Ovary (tissue), 9 donors: ENCODE data around the gene FOXP1. TPM values are rescaled to one million over a fixed set of nuclear protein-coding genes. Genes with fewer than 3 reads are reported as not detected.

Experiments used
- DNase-seq, 5 donors: peaks; one replicate each; pipeline ENCODE4 v3.0.0-alpha.2; 2019 to 2020
- H3K27ac ChIP-seq, 2 donors: fragments of 200-600 bp; one replicate each; pipeline versions ENCODE4 v1.5.1 to v1.8.0; 2019 to 2022
- H3K27me3 ChIP-seq: fragments of 200-600 bp; one replicate; pipeline ENCODE4 v1.8.0; 2022
- H3K36me3 ChIP-seq: fragments of 200-600 bp; sonication (generic); one replicate; pipeline ENCODE4 v1.5.1; 2019
- H3K4me1 ChIP-seq: one replicate; pipeline ENCODE4 v1.8.1; 2013; ENCODE audit warnings: mild to moderate bottlenecking, moderate library complexity; ENCODE audit not compliant: insufficient read depth
- H3K4me3 ChIP-seq: fragments of 200-600 bp; sonication (generic); one replicate; pipeline ENCODE4 v1.5.1; 2017
- H3K9me3 ChIP-seq, 2 donors: fragments of 200-600 bp in 1 of 2; sonication (generic) in 1 of 2; one replicate each; pipeline versions ENCODE4 v1.5.1 to v1.8.1; 2013 to 2019; ENCODE audit warnings: mild to moderate bottlenecking in 1 of 2, moderate library complexity in 1 of 2
- CTCF ChIP-seq, 3 donors: fragments of 450-650 bp in 2 of 3; fragments of 200-600 bp in 1 of 3; IDR thresholded peaks; one replicate each; pipeline versions ENCODE4 v1.5.1 to v1.8.0; 2016 to 2022; ENCODE audit warnings: antibody characterized with exemption in 3 of 3, mild to moderate bottlenecking in 1 of 3
- EP300 ChIP-seq: sonication (generic); formaldehyde crosslinking; IDR thresholded peaks from one replicate; pipeline ENCODE4 v1.6.1; 2017; ENCODE audit warnings: antibody characterized with exemption
- POLR2A ChIP-seq: fragments of 450-650 bp; IDR thresholded peaks from one replicate; pipeline ENCODE4 v1.6.1; 2017; ENCODE audit warnings: antibody characterized with exemption, mild to moderate bottlenecking, moderate library complexity
- WGBS, 3 donors: extraction: QIAGEN DNeasy Blood & Tissue Kit in 1 of 3; methylation state at CpG; one replicate each; pipeline versions ENCODE4 v1.1.5 to v1.1.7; 2013 to 2017; 5-methylcytosine and 5-hydroxymethylcytosine counted together
- intact Hi-C, 4 donors: fragments of 100-400 bp; cut with DNase I; formaldehyde crosslinking; loops; one replicate each; pipeline versions ENCODE4 v1.11.0 to v1.15.1; 2022 to 2023
- polyA plus RNA-seq, 2 donors: library from polyadenylated mRNA; stranded (reverse); fragments of 200-250 nt in 1 of 2; fragments of 350-450 nt in 1 of 2; fragmentation: Illumina TruSeq in 1 of 2; extraction: RNeasy Lipid Tissue Mini Kit (QIAGEN cat#74804) in 1 of 2; gene quantifications; one replicate each; pipeline ENCODE4 v1.2.3, GENCODE V29; 2013 to 2014
- total RNA-seq, 7 donors: library from RNA; depleted of rRNA in 2 of 7; stranded (reverse); fragments of >200 nt in 2 of 7; fragmentation: NEBNext Ultra II Directional in 3 of 7; extraction: Animal tissue kit (Norgen Biotek cat#: 25700) in 3 of 7; gene quantifications; one replicate each; pipeline versions ENCODE4 v1.1.0 to v1.2.4, GENCODE V29; 2016 to 2023
- donor health status: DM: no; HTN: no; CAD: no; lungs with moderate emphysema.
- donor health status: DM: no; HTN: no; CAD: no.
- donor health status: Bipolar disorder and iron deficiency.
- donor health status: DM: yes; HTN: yes; CAD: no.
- donor health status: DM: no; HTN: no; CAD: no.
- donor health status: DM: yes; HTN: yes; CAD: no.

The FOXP1 gene
- total and polyA plus RNA-seq, 9 donors: 31.7 to 126 (median 114) TPM

- WGBS, 3 donors: 89 to 90% (median 90%) methylated on average over 6 of the region's 6 CpGs
Observed at GRCh38 chr3:71000483-71000882, 583.0 kb downstream of the FOXP1 start.

GRCh38 chr3:70999730-71000129 is 583.8 kb downstream of the FOXP1 start:
- Histone ChIP-seq H3K27ac (no peak overlapping the region), H3K4me3 (no peak overlapping the region), H3K9me3 (no peaks in the 10 kb centered on the region), H3K36me3 (no peaks in the 10 kb centered on the region), H3K4me1 (peaks cover 4% of the 10 kb centered on the region), H3K27me3 (no peaks in the 10 kb centered on the region)
- TF ChIP-seq CTCF (IDR thresholded peaks at IDR 0.05) (no peak), POLR2A (no peak), EP300 (no peak)
- intact Hi-C loops: loop anchor here in 1 of 4 donors (10.0 kb wide), 1 partner anchor 585 kb away; the partner anchor contains the start of gene FOXP1
- DNase-seq: no peak
- 22 to 32% (median 32%) methylated on average over 4 of the region's 4 CpGs for WGBS, 3 donors

More at GRCh38 chr3:71000483-71000882, 583.0 kb downstream of the FOXP1 start:
- Histone ChIP-seq H3K9me3 (no peaks in the 10 kb centered on the region), H3K36me3 (no peaks in the 10 kb centered on the region), H3K27ac (no peak overlapping the region), H3K4me3 (no peak overlapping the region), H3K4me1 (peaks cover 4% of the 10 kb centered on the region), H3K27me3 (no peaks in the 10 kb centered on the region)
- no peak for DNase-seq
- no peak for TF ChIP-seq POLR2A
- intact Hi-C loops: no loop called here

- Histone ChIP-seq H3K9me3 (no peaks in the 10 kb centered on the region), H3K4me3 (no peak overlapping the region), H3K27ac (no peak overlapping the region), H3K4me1 (peaks cover 4% of the 10 kb centered on the region), H3K27me3 (no peaks in the 10 kb centered on the region), H3K36me3 (no peaks in the 10 kb centered on the region)
- 94 to 99% (median 98%) methylated on average over 7 of the region's 7 CpGs for WGBS, 3 donors
- TF ChIP-seq EP300 (no peak), CTCF (IDR thresholded peaks at IDR 0.05) (no peak), POLR2A (no peak)
- intact Hi-C loops: loop anchor here in 1 of 4 donors (10.0 kb wide), 1 partner anchor 589 kb away; the partner anchor contains the start of gene FOXP1
- no peak for DNase-seq
Observed at GRCh38 chr3:70996082-70996481, 587.4 kb downstream of the FOXP1 start.

- peaks cover under 1% of the 10 kb centered on the region for H3K4me1 ChIP-seq
Observed at GRCh38 chr3:70994644-70995043, 588.9 kb downstream of the FOXP1 start.

More at GRCh38 chr3:70994644-70995043, 588.9 kb downstream of the FOXP1 start:
- Histone ChIP-seq H3K27ac (no peak overlapping the region), H3K4me3 (no peak overlapping the region), H3K27me3 (no peaks in the 10 kb centered on the region), H3K36me3 (no peaks in the 10 kb centered on the region), H3K9me3 (no peaks in the 10 kb centered on the region)
- no peak for TF ChIP-seq EP300
- TF ChIP-seq POLR2A: no peak
- TF ChIP-seq CTCF (IDR thresholded peaks at IDR 0.05): no peak
- no peak for DNase-seq
- intact Hi-C loops: loop anchor here in 1 of 4 donors (10.0 kb wide), 1 partner anchor 590 kb away; the partner anchor contains the start of gene FOXP1
- 96 to 99% (median 99%) methylated on average over 3 of the region's 3 CpGs for WGBS, 3 donors
